Spleen (tissue), 11 donors: ENCODE results near the gene LIMS3. TPM values are rescaled to one million over a fixed set of nuclear protein-coding genes. Genes with fewer than 3 reads are reported as not detected.
"Not testable (repeated sequence)": the region's sequence is repeated elsewhere in the genome, so short reads cannot be mapped to it uniquely, and the experiment has no call there.

Experiments
- DNase-seq: peaks from one replicate; pipeline ENCODE4 v3.0.0-alpha.2; 2020
- H3K27ac ChIP-seq, 8 donors: fragments of 200-600 bp; sonication (generic) in 7 of 8; 1 replicate in 4 of 8; 2 replicates in 4 of 8; pipeline versions ENCODE4 v1.5.0 to v1.8.0; 2016 to 2021; ENCODE audit warnings: inconsistent platforms in 4 of 8, mild to moderate bottlenecking in 4 of 8, moderate library complexity in 1 of 8
- H3K27me3 ChIP-seq, 7 donors: fragments of 200-600 bp; sonication (generic) in 6 of 7; replicated peaks in 1 of 7; 1 replicate in 4 of 7; 2 replicates in 3 of 7; pipeline versions ENCODE4 v1.5.0 to v1.8.0; 2016 to 2021; ENCODE audit warnings: inconsistent platforms in 3 of 7, mild to moderate bottlenecking in 1 of 7
- H3K36me3 ChIP-seq, 6 donors: fragments of 200-600 bp; sonication (generic) in 5 of 6; 1 replicate in 4 of 6; 2 replicates in 2 of 6; pipeline versions ENCODE4 v1.5.0 to v1.8.0; 2016 to 2021; ENCODE audit warnings: inconsistent platforms in 2 of 6
- H3K4me1 ChIP-seq, 6 donors: fragments of 200-600 bp; sonication (generic) in 5 of 6; 1 replicate in 3 of 6; 2 replicates in 3 of 6; pipeline versions ENCODE4 v1.5.0 to v1.8.0; 2016 to 2021; ENCODE audit warnings: inconsistent platforms in 3 of 6
- H3K4me3 ChIP-seq, 8 donors: fragments of 200-600 bp; sonication (generic) in 7 of 8; 1 replicate in 4 of 8; 2 replicates in 4 of 8; pipeline versions ENCODE4 v1.5.0 to v1.8.0; 2016 to 2021; ENCODE audit warnings: inconsistent platforms in 4 of 8, mild to moderate bottlenecking in 4 of 8, moderate library complexity in 2 of 8
- H3K9me3 ChIP-seq, 8 donors: fragments of 200-600 bp; sonication (generic) in 7 of 8; 1 replicate in 4 of 8; 2 replicates in 4 of 8; pipeline versions ENCODE4 v1.5.0 to v1.8.0; 2016 to 2021; ENCODE audit warnings: inconsistent platforms in 4 of 8
- WGBS, 5 donors: extraction: QIAGEN DNeasy Blood & Tissue Kit in 3 of 5; methylation state at CpG; one replicate each; pipeline versions ENCODE4 v1.1.5 to v1.1.7; 2013 to 2018; 5-methylcytosine and 5-hydroxymethylcytosine counted together
- intact Hi-C: fragments of 100-400 bp; cut with DNase I; formaldehyde crosslinking; loops from one replicate; pipeline ENCODE4 v1.15.0; 2023; ENCODE audit warnings: low total_unique reads
- polyA plus RNA-seq, 3 donors: library from polyadenylated mRNA; stranded (reverse); fragments of 200-250 nt; gene quantifications; one replicate each; pipeline ENCODE4 v1.2.1, GENCODE V29; 2013
- total RNA-seq, 7 donors: library from RNA; depleted of rRNA in 3 of 7; stranded (reverse); fragments of >200 nt in 3 of 7; fragmentation: NEBNext Ultra II Directional in 4 of 7; extraction: Animal tissue kit (Norgen Biotek cat#: 25700) in 4 of 7; gene quantifications; one replicate each; pipeline versions ENCODE4 v1.1.0 to v1.2.1, GENCODE V29; 2016 to 2021
- donor health status: healthy with polysubstance abuse.
- donor health status: DM: no; HTN: no; CAD: no; lungs with moderate emphysema.
- donor health status: DM: no; HTN: no; CAD: no.
- donor health status: Bipolar disorder and iron deficiency.
- donor health status: healthy.
- donor health status: DM: no; HTN: no; CAD: no.
- donor health status: DM: yes; HTN: yes; CAD: no.

LIMS3 gene
- total and polyA plus RNA-seq, 10 donors: 0.42 to 3.5 (median 1.4) TPM

DNA sequence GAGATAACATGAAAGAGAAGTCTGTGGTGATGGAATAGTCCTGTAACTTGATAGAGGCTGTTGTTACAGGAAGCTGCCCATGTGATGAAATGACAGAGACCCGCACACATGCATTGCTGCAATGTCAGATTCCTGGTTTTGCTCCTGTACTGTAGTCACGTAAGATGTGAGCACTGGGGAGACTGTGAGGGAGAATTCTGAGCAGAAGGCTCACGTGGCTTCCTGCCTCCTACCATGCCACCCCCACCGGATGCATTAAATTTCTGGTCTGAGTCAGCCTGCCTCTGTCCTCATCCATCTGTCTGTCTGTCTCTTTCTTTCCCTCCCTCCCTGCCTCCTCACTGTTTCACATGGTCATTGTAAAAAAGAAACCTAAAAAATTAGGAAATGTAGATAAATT lies 2.3 kb upstream of the LIMS3 start:
- H3K4me3 ChIP-seq, intact Hi-C loops, H3K9me3 ChIP-seq, H3K27me3 ChIP-seq, H3K36me3 ChIP-seq, DNase-seq, H3K4me1 ChIP-seq, H3K27ac ChIP-seq: not testable (repeated sequence)
- WGBS, 5 donors: no CpG with 5 or more reads among the region's 4 CpGs

DNA sequence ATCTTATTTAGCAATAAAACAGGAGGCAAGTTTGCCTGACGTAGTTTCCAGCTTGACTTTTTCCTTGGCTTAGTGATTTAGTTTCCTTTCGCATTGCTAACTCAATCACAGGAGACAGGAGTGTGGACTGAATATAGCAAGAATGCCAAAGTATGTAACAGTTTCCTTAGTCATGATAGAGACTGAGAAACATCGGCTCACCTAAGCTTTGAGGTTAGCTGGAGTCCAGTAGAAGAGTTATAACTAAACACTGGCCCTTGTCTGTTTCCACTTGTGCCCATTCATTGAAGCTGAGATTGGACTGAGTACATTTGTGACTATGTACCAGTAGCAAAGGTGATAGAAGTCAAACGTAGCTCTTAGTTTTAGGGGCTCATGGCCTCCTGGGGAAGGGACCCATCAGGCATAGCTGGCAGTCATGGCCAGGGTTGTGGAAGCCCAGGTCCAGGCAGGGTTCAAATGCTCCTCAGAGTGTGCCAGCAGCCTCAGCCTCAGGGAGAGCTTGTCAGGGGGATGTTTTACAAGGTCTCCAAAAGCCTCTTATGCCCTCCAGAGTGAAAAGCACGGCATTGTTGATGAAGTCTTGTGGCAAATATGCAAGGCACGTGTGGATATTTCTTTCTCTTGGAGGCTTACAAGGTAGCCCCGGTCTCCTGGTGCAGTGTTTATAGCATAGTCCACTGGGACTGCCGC lies 573 bp upstream of the LIMS3 start:
- H3K4me1 ChIP-seq, intact Hi-C loops, H3K27ac ChIP-seq, H3K27me3 ChIP-seq, DNase-seq, H3K4me3 ChIP-seq, H3K36me3 ChIP-seq, H3K9me3 ChIP-seq: not testable (repeated sequence)
- no CpG with 5 or more reads among the region's 8 CpGs for WGBS, 5 donors

DNA sequence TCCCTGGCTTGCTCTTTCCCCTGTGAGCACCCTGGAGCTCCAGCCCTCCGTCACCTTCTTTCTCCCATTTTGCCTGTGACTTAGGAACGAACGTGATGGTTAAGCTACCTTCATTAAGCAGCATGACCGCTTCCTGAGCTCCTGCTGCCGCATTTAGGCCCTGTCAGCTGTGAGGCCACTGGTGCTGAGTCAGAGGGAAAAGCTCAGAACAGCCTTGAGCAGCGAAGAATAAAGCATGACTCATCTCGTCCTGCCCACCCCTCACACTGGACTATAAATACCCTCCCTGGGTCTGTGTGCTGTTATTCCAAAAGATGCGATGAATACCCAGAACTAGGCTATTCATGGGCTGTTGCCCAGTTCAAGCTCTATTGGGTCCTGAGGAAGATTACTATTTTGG lies 7.3 kb downstream of the LIMS3 start:
- intact Hi-C loops, H3K27me3 ChIP-seq, H3K9me3 ChIP-seq, DNase-seq, H3K27ac ChIP-seq, H3K36me3 ChIP-seq, H3K4me3 ChIP-seq, H3K4me1 ChIP-seq: not testable (repeated sequence)
- WGBS, 5 donors: no CpG with 5 or more reads among the region's 8 CpGs

DNA sequence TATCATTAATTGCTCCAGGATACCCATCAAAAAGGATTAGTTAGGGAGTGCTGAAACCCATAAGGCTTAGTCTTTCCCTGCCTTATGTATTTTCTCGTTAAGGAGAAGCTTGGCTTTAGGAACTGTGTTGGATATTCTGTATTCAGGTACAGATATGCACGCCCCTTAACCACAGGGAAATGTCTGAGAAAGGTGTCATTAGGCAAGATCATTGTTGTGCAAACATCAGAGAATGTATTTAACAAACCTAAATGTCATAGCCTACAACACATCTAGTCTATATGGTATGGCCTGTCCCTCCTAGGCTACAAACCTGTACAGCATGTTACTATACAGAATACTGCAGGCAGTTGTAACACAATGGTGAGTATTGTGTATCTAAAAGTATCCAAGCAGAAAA lies 10.1 kb downstream of the LIMS3 start:
- no CpG with 5 or more reads among the region's 2 CpGs for WGBS, 5 donors
- intact Hi-C loops, H3K4me3 ChIP-seq, H3K9me3 ChIP-seq, H3K4me1 ChIP-seq, DNase-seq, H3K27ac ChIP-seq, H3K27me3 ChIP-seq, H3K36me3 ChIP-seq: not testable (repeated sequence)

DNA sequence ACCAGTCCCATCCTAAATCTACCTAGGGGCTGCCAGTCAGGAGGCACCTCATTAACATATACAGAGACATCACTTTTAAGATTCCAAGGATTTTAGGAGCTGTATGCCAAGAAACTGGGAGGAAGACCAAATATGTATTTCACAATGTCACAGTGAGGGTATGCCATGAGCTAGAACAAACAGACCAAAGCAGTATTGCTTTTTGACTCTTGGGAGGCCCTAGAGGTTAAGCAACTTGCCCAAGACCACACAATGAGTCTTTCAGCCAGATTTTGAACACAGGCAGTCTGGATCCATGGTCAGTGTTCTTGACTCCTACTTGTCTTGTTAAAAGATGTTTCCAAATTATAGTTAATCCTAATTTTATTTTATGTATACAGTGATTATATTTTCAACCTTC lies 12.3 kb downstream of the LIMS3 start:
- H3K27me3 ChIP-seq, intact Hi-C loops, H3K4me3 ChIP-seq, DNase-seq, H3K27ac ChIP-seq, H3K9me3 ChIP-seq, H3K36me3 ChIP-seq, H3K4me1 ChIP-seq: not testable (repeated sequence)

DNA sequence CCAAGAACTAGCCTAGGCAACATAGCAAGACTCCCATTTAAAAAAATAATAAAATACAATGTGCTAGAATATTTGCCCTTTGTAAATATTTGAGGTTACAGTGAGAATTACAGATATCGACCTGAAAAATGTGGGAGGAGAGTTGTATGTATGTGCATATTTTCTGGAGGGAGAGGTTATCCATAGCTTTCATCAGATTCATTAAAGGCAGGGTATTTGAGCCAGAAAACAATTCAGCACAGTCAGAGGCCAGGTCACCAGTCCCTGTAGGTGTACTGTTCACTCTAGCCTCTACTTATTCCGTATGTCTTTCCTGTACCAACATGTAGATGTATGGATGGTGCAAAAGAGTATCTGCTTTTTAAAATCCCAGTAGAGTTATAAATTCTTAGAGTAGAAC lies 15.4 kb downstream of the LIMS3 start:
- DNase-seq, H3K36me3 ChIP-seq, H3K27ac ChIP-seq, H3K4me3 ChIP-seq, H3K9me3 ChIP-seq, intact Hi-C loops, H3K4me1 ChIP-seq, H3K27me3 ChIP-seq: not testable (repeated sequence)
- WGBS, 5 donors: 89 to 94% (median 92%) methylated on average over 1 of the region's 2 CpGs; no CpG with 5 or more reads in 2 of the 5 donors

DNA sequence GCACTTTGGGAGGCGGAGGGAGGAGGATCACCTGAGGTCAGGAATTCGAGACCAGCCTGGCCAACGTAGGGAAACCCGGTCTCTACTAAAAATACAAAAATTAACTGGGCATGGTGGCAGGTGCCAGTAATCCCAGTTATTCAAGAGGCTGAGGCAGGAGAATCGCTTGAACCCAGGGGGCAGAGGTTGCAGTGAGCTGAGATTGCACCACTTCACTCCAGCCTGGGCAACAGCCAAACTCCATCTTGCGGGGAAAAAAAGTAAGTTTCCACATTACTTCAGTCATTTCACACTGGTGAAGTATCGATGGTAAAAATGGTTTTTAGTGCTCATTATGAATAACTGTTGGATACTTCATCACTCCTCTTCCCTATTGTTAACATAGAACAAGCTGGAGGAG lies 16.1 kb downstream of the LIMS3 start:
- H3K27ac ChIP-seq, H3K4me3 ChIP-seq, H3K27me3 ChIP-seq, DNase-seq, H3K36me3 ChIP-seq, H3K4me1 ChIP-seq, H3K9me3 ChIP-seq, intact Hi-C loops: not testable (repeated sequence)
- WGBS, 5 donors: no CpG with 5 or more reads among the region's 7 CpGs

DNA sequence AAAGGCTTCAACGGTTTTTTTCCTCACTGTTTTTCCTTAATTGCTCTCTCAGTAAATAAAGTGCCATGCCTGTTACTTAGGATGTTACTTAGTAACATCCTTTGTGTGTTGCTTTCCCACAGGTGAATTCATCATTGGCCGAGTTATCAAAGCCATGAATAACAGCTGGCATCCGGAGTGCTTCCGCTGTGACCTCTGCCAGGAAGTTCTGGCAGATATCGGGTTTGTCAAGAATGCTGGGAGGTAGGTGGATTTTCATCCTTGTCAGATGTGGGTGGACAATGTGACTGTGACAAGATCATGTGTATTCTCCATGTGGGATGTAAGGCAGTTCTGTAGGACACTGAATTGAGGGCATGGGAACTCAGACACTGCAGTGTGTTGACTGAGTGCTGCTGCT lies 17.3 kb downstream of the LIMS3 start:
- H3K27me3 ChIP-seq, H3K4me1 ChIP-seq, intact Hi-C loops, H3K36me3 ChIP-seq, H3K9me3 ChIP-seq, DNase-seq, H3K27ac ChIP-seq, H3K4me3 ChIP-seq: not testable (repeated sequence)
- no CpG with 5 or more reads among the region's 5 CpGs for WGBS, 5 donors

DNA sequence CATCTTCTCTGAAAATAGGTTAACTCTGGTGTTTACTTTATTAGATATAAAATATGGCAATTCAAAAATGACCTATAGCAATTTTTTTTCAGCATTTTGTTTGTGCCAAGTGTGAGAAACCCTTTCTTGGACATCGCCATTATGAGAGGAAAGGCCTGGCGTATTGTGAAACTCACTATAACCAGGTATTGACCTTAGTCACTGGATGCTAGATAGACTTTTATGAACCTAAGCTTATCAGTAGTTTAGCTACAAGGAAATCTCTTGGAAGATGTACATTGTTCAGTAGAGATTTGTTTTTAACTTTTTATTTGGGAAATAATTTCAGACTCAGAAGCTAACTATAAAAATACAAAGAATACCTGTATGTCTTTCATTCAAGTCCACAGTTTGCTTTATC lies 21.7 kb downstream of the LIMS3 start:
- WGBS, 5 donors: no CpG with 5 or more reads among the region's 2 CpGs
- DNase-seq, intact Hi-C loops, H3K4me3 ChIP-seq, H3K27ac ChIP-seq, H3K36me3 ChIP-seq, H3K4me1 ChIP-seq, H3K27me3 ChIP-seq, H3K9me3 ChIP-seq: not testable (repeated sequence)

DNA sequence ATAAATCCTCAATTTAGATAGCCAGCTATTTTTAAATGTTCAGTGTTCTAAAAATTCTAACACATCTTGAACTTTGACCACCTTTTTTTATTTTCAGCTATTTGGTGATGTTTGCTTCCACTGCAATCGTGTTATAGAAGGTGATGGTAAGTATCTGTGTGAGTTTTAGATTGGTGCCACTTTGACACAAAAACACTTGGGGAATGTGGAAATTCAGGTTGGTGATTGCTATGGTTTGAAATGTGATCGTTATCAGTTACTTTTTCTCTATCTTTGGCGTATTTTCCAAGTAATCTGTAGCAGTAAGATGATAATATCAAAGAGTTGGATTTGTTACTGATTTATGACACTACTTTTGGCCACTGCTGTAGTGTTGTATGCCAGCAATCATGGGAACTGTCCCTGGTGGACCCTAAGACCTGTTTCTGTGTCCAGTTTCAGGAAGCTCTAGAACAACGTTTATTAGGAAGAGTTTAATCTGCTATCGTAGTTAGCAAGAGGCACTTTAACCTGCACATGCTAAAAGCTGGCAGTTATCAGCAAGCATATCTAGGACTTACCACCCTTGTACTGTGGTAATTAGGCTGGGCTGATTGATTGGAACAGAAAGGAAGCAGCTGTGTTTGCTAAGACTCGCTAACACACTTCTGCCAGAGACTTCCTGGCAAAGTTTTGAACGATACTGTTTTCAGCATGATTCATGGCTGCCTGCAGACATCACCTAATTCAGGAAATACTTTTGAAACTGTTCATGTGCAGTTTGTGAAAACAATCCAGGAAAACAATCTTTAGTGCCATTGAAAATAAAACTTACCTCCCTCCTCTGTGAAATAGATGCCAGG lies 23.3 kb downstream of the LIMS3 start:
- H3K36me3 ChIP-seq, H3K4me3 ChIP-seq, H3K27me3 ChIP-seq, H3K4me1 ChIP-seq, H3K9me3 ChIP-seq, DNase-seq, intact Hi-C loops, H3K27ac ChIP-seq: not testable (repeated sequence)
- no CpG with 5 or more reads among the region's 7 CpGs for WGBS, 5 donors

DNA sequence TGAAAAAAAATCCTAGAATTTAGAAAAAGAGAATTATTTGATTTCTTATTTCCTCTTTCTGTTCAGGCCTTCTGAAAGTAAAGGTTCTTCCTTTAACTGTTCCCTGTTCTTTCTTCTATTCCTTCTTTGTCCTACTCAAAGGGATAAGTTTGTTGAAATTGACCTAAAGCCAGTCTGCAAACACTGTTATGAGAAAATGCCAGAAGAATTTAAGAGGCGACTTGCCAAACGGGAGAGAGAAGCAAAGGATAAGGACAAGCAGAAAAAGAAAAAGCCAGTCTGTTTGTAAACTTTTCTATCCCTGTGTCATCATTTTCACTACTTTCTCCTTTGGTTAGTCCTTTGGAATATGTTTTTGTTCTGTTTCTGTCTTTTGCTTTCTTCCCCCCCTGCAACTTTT lies 26.0 kb downstream of the LIMS3 start:
- H3K4me1 ChIP-seq, H3K27me3 ChIP-seq, H3K9me3 ChIP-seq, H3K27ac ChIP-seq, H3K4me3 ChIP-seq, H3K36me3 ChIP-seq, DNase-seq, intact Hi-C loops: not testable (repeated sequence)
- WGBS, 5 donors: no CpG with 5 or more reads among the region's 2 CpGs
